A549 treated with CORT108297 at 1 μM for 4 hours (cell line): ENCODE data around the gene DCUN1D3. TPM values are rescaled to one million over a fixed set of nuclear protein-coding genes. Genes with fewer than 3 reads are reported as not detected.

ENCODE experiments used
- total RNA-seq: library from RNA; stranded (reverse); fragments of 200-300 nt; extraction: Qiagen RNA extraction; gene quantifications from 5 replicates; pipeline ENCODE4 v1.2.3, GENCODE V29; 2022

DCUN1D3 gene
- 4.3 to 5.5 TPM (median 4.6 TPM) in 5 replicates for total RNA-seq

GRCh38 chr16:20900299-20901067 is at the start of gene DCUN1D3, which contains the start of gene LYRM1:
Gene DCUN1D3 (minus strand): TSS chr16:20900358. CDS start chr16:20862538, 37,820 bp downstream.
Gene LYRM1 (plus strand): TSS chr16:20900771. CDS start chr16:20915556, 14,785 bp downstream.

GRCh38 chr16:20806168-20807050 is 93.7 kb downstream of the DCUN1D3 start, which contains the start of the genes ERI2 and REXO5:
Gene ERI2 (minus strand): TSS chr16:20806472. CDS start chr16:20806430, 42 bp downstream.
Gene REXO5 (plus strand): TSS chr16:20806527. CDS start chr16:20806954, 427 bp downstream.

Other genes with a start within 250 kb of the DCUN1D3 start
- not detected in 5 replicates for gene ACSM1, start 202.7 kb downstream of the DCUN1D3 start, total RNA-seq
- gene THUMPD1, start 158.5 kb downstream of the DCUN1D3 start, total RNA-seq = 20.5 to 27.1 TPM (median 22.2 TPM) in 5 replicates
- 3.3 to 5.5 TPM (median 3.5 TPM) in 5 replicates for gene ACSM3, start 136.3 kb downstream of the DCUN1D3 start, total RNA-seq
- 11.0 to 19.9 TPM (median 14.2 TPM) in 5 replicates for gene ERI2, start 93.9 kb downstream of the DCUN1D3 start, total RNA-seq
- gene REXO5, start 93.8 kb downstream of the DCUN1D3 start, total RNA-seq = 3.7 to 4.7 TPM (median 4.0 TPM) in 5 replicates
- 27.1 to 37.2 TPM (median 29.5 TPM) in 5 replicates for gene LYRM1, start 413 bp upstream of the DCUN1D3 start, total RNA-seq